ENCODE data around the gene BPIFB3.

Gene BPIFB3, protein sequence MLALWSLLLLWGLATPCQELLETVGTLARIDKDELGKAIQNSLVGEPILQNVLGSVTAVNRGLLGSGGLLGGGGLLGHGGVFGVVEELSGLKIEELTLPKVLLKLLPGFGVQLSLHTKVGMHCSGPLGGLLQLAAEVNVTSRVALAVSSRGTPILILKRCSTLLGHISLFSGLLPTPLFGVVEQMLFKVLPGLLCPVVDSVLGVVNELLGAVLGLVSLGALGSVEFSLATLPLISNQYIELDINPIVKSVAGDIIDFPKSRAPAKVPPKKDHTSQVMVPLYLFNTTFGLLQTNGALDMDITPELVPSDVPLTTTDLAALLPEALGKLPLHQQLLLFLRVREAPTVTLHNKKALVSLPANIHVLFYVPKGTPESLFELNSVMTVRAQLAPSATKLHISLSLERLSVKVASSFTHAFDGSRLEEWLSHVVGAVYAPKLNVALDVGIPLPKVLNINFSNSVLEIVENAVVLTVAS

DNA sequence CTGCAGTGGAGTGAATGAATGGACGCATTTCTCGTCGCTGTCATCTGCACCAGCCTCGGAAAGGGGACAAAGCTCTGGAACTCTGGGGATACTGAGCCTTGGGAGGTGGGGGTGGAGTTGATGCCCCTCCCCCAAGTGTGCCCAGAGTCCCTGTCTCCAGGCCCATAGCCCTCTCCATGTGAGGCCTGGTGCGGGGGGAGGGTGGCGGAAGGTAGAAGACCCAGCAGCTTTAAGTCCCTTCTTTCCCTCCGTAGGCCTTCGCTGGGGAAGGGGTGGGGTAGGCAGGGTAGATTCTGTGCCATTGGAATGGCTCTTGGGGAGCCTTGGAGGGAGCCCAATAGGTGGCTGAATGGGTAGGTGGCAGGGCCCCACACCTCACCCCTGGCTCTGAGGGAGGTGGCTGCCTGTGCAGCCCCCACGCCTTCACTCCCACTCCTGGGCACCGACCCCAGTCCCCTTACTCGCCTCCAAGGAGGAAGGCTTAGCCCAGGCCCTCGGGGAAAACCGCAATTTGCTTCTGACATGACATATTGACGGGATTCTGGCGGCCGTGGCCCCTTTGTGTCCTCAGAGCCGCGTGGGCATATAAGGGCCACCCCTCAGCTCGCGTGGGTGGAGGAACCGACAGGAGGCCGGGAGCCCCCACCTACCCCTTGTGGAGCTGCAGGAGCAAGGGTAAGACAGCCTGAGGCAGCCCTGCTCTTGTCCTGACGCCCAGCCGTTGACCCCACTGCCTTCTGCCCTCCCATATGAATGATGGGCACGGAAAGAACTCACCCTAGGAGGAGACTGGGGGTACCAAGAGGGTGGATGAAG lies at the start of gene BPIFB3:
BPIFB3 (plus strand) TSS at position 613 of the 816 bp plus-strand sequence. CDS start 1,533 bp downstream, outside the sequence.
- no peaks in the 10 kb centered on the region for H3K36me3 Mint-ChIP-seq (ENCODE audit: low read depth)
- no peaks in the 10 kb centered on the region for H3K4me1 Mint-ChIP-seq (ENCODE audit: low read depth)
- no peak within 1 kb of the TSS for H3K27ac Mint-ChIP-seq
- H3K27me3 Mint-ChIP-seq: no peaks in the 10 kb centered on the region
- no peak within 1 kb of the TSS for H3K4me3 Mint-ChIP-seq
- no peak for DNase-seq
- H3K9me3 Mint-ChIP-seq: no peaks in the 10 kb centered on the region

DNA sequence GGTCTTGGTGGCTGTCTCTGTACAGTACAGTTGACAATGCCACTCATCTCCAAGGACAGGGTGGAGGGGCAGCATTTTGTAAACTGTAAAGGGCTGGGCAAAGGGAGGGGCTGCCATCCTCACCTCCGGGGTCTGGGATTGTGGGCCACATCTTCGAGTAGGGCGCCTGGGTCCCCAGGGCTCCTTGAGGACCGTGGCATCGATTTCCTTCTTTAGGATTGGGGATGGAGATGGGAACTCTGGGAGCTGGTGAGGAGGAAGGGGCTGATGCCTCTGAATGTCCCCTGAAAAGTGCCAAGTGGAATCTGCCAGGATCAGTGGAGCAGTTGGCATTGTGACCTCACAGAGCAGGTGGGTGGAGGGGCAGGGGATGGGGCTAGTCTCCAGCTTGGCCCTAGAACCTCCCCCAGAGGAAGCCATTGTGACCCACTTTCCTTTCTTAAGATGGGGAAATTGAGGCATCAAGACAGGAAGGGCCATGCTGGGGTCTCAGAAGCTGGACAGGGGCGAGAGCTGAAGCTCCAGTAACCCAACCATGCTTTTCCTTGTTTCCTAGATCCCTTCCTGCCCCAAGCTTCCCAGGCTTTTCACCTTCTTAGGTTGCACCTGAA lies 49.5 kb upstream of the BPIFB3 start, which contains the start of gene SUN5:
SUN5 (minus strand) TSS at position 293 of the 611 bp plus-strand sequence; CDS start at position 200, 93 bp downstream.
- DNase-seq: no peak
- Mint-ChIP-seq H3K4me3 (no peak within 1 kb of the TSS), H3K27me3 (no peaks in the 10 kb centered on the region), H3K9me3 (peaks cover 3% of the 10 kb centered on the region), H3K36me3 (ENCODE audit: low read depth) (no peaks in the 10 kb centered on the region), H3K27ac (no peak within 1 kb of the TSS), H3K4me1 (ENCODE audit: low read depth) (peaks cover 20% of the 10 kb centered on the region)

DNA sequence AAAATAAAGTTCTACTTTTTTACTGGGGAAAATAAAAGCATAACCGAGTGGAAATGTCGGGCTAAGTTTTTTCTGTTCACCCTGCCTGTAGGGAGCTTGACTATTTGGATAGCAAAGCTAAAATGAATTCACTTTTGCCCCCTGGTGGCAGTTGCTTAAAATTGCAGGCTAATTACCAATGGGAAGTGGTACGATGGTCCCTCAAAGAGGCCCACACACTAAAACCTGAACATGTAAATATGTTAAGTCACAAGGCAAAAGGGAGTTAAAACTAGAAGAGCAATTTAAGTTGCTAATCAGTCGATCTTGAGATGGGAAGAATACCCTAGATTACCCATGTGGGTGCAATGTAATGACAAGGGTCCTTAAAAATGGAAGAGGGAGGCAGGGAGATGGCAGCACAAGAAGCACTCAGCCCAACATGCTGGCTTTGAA lies 48.6 kb upstream of the BPIFB3 start:
- H3K4me3 Mint-ChIP-seq: no peak overlapping the region
- H3K9me3 Mint-ChIP-seq: peaks cover 3% of the 10 kb centered on the region
- no peaks in the 10 kb centered on the region for H3K36me3 Mint-ChIP-seq (ENCODE audit: low read depth)
- DNase-seq: no peak
- no peak overlapping the region for H3K27ac Mint-ChIP-seq
- H3K27me3 Mint-ChIP-seq: no peaks in the 10 kb centered on the region
- peaks cover 20% of the 10 kb centered on the region for H3K4me1 Mint-ChIP-seq (ENCODE audit: low read depth)

DNA sequence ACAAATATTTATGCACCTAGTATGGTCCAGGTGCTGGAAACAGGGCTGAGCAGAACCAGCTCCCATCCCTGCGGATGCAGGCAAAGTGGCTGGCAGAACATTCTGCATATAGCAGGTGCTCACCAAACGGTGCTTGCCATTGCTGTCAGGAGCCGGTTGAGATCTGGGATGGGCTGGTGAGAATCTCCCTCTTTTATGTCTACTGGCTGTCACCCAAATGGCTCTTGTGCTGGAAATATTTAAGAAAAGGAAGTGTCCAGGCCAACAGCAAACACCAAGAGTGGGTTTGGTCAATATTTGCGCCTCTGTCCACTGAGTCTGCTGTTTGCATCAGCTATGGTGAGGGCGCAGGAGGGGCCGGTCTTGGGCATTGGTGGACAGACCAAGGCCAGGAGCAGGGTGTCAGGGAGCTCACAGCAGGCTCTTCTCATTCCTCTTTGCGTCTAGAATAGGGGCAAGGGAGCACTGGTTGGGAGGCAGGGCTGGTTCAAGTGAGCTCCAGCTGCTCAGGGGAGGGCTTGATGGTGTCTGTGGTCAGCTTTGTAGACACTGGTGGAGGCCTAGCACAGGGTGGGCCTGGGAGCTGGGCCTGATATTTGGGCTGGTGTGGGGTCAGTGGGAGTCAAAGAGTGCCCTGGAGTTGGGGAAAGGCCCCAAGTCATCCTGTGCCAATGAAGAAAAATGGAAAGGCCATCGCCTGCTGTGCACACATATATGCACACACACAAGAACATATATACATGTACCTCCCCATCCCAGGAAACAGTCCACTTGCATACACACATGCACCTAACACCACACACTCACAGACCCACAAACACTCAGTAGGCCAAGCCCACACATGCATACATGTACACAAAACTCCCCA lies 47.6 kb upstream of the BPIFB3 start:
- peaks cover 3% of the 10 kb centered on the region for H3K9me3 Mint-ChIP-seq
- peaks cover 16% of the 10 kb centered on the region for H3K4me1 Mint-ChIP-seq (ENCODE audit: low read depth)
- H3K36me3 Mint-ChIP-seq (ENCODE audit: low read depth): no peaks in the 10 kb centered on the region
- no peak for DNase-seq
- H3K27ac Mint-ChIP-seq: no peak overlapping the region
- H3K4me3 Mint-ChIP-seq: no peak overlapping the region
- no peaks in the 10 kb centered on the region for H3K27me3 Mint-ChIP-seq

DNA sequence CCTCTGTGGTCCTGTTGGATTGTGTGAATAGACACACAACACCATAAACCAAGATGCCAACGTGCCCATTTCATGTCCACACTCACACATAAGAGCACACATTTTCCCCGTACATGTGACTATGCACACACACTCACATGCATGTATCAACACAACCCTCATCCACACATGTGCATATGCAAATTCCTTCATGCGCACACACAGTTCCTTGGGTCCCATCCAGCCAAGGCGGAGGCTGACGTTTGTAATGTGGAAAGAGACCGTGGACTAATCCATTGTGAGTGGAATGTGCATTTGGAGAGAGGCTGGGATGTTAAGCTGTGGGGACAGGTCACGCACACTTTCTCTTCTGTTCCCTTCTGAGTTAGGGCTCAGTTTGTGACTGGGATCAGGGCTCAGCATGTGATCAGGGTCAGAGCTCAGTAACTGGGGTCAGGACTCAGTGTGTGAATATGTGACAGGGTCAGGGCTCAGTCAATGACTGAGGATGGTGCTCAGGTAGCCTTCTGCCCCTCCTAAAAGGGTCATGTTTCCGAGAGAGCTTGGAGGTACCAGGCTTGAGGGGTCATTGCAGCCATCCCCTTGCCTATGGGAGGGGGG lies 46.8 kb upstream of the BPIFB3 start:
- DNase-seq: no peak
- Mint-ChIP-seq H3K27me3 (no peaks in the 10 kb centered on the region), H3K27ac (no peak overlapping the region), H3K4me1 (ENCODE audit: low read depth) (peaks cover 13% of the 10 kb centered on the region), H3K36me3 (ENCODE audit: low read depth) (no peaks in the 10 kb centered on the region), H3K9me3 (peaks cover 3% of the 10 kb centered on the region), H3K4me3 (no peak overlapping the region)

DNA sequence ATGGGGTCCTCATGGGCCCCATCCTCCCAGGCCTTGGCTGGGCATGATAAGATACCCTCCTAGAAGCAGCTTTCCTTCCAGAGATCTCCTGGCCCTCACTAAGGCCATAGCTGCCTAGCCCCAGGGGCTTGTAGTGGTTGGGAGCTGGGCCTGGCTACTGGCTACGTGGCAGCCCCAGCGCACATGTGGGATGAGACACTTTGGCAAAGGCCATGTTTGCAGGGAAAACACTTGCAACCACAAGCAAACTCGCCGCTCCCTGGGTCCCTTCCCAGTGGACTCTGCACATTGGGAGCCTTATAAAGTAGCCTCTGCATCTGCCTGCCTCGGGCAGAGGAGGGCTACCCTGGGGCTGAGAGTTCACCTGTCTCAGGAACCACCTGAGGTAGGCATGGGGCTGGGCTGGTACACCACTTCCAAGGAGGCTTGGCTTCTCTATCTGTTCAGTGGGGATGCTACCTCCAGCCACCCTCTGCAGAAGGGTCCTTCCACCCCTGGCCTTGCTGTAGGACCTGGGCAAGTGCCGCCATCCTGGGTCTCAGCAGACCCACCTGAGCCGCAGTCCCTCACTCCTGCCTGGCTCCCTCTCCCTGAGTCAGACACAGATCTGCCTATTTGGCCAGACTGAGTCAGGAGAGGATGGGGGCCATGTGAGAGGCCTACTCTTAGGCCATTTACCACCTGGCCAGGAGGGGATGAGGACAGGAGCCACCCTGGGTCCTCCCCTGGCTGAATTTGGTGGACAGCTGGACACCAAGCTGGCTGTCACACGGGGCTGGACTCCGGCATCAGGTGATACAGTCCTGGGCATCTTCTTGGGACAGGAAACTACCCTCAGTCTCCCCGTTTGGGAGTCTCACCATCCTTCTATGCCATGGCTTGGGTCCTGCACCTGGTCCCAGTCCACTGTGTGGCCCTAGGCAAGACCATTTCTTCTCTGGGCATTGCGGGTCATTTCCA lies 46.0 kb upstream of the BPIFB3 start, which contains the start of gene BPIFB2:
BPIFB2 (plus strand) TSS at position 329 of the 960 bp plus-strand sequence. CDS start 871 bp downstream, outside the sequence.
- H3K4me3 Mint-ChIP-seq: no peak within 1 kb of the TSS
- no peaks in the 10 kb centered on the region for H3K27me3 Mint-ChIP-seq
- H3K36me3 Mint-ChIP-seq (ENCODE audit: low read depth): no peaks in the 10 kb centered on the region
- H3K9me3 Mint-ChIP-seq: peaks cover 3% of the 10 kb centered on the region
- no peak for DNase-seq
- H3K4me1 Mint-ChIP-seq (ENCODE audit: low read depth): peaks cover 8% of the 10 kb centered on the region
- no peak within 1 kb of the TSS for H3K27ac Mint-ChIP-seq

DNA sequence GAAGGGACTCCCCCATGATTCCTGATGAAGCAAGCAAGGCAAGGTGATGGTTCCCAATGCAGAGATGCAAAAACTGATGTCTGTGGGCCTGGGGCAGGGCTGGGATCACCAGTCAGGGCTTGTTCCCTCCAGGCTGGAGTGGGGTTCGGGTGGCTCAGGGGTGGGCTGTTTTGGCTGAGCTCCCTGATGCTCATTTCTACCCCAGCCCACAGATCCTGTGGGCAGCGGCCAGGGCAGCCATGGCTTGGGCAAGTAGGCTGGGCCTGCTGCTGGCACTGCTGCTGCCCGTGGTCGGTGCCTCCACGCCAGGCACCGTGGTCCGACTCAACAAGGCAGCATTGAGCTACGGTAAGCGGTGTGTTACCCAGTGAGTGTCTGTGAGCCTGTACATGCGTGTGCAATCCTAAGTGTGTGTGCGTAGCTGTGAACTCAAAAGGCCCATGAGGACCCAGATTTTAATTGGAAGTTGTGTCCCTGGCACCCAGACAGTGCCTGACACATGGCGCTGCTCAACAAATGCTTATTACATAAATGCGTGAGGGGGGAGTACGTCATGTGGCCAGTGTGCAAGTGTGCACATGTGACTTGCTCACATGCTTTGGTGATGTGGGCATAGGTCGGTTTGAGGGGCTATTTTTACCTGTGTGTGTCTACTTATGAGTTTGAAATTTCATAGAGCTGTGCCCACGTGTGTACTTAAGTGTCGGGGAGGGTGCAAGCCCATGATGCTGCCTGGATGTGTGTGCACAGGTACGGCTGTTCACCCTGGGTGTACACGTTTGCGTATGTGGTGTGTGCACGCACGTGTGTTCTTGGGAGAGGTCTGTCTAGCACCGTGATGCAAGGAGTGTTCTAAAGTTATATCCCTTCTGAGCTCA lies 45.1 kb upstream of the BPIFB3 start:
- Mint-ChIP-seq H3K4me1 (ENCODE audit: low read depth) (peaks cover 8% of the 10 kb centered on the region), H3K4me3 (no peak overlapping the region), H3K27ac (no peak overlapping the region), H3K36me3 (ENCODE audit: low read depth) (no peaks in the 10 kb centered on the region), H3K9me3 (peaks cover 3% of the 10 kb centered on the region), H3K27me3 (no peaks in the 10 kb centered on the region)
- DNase-seq: no peak

DNA sequence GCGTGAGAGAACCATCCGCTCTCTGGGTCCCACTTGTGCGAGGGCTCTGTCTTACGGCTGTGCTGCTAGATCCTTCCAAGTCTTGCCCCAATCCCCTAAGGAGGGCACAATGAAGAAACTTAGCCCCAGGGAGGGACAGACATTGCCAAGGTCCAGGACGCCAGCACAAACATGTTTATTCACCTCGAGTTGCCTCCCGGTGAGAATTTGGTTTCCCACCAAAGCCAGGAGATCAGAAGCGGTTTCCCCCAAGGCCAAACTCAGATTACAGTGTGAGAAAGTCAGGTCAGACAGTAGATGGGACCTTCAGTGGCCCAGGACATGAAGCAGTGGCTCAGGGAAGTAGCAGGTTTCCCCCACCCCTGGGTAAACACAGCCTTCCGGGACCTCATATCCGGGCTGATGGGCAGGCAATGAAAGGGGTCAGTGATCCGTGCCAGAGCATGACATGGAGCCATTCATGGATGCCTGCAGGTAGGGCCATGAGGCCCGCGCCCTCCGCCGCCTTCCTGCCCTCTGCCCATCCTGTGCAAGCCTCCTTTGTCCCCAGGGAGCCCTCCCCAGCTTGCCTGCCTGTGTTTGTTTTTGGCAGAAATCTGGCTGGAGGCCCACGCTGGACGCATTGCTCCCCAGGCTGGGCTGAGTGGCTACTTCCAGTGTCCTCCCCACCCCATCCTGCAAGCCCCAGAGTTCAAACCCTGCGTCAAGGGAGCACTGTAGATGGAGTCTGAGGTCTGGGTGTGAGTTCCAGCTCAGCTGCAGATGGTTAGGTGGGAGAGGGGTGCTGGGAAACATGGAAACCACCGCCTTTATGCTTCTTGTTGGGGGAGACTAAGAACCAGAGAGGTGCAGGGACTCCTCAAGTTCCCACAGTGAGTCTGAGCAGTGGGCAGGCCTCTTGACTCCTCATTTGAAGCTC lies 44.2 kb upstream of the BPIFB3 start:
- DNase-seq: no peak
- Mint-ChIP-seq H3K27me3 (no peaks in the 10 kb centered on the region), H3K4me1 (ENCODE audit: low read depth) (peaks cover 6% of the 10 kb centered on the region), H3K9me3 (peaks cover 3% of the 10 kb centered on the region), H3K4me3 (no peak overlapping the region), H3K36me3 (ENCODE audit: low read depth) (no peaks in the 10 kb centered on the region), H3K27ac (no peak overlapping the region)

DNA sequence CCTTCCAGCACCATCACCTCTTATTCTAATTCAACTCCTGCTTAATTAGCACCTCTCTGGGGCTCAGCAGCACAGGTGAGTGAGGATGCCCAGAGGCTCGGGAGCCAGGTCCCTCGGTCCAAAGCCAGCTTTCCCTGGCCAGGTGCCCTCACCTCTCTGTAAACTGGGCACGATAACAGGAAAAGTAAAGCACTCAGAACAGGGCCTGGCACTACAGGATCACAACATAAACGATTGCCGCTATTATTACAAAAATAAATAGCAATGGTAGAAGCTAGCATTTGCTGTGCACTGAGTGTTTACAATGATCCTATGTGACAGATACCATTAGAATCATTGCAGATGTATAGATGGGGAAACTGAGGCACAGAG lies 43.6 kb upstream of the BPIFB3 start:
- H3K4me3 Mint-ChIP-seq: no peak overlapping the region
- H3K36me3 Mint-ChIP-seq (ENCODE audit: low read depth): no peaks in the 10 kb centered on the region
- H3K4me1 Mint-ChIP-seq (ENCODE audit: low read depth): peaks cover 3% of the 10 kb centered on the region
- DNase-seq: no peak
- no peak overlapping the region for H3K27ac Mint-ChIP-seq
- peaks cover 2% of the 10 kb centered on the region for H3K9me3 Mint-ChIP-seq
- H3K27me3 Mint-ChIP-seq: no peaks in the 10 kb centered on the region

DNA sequence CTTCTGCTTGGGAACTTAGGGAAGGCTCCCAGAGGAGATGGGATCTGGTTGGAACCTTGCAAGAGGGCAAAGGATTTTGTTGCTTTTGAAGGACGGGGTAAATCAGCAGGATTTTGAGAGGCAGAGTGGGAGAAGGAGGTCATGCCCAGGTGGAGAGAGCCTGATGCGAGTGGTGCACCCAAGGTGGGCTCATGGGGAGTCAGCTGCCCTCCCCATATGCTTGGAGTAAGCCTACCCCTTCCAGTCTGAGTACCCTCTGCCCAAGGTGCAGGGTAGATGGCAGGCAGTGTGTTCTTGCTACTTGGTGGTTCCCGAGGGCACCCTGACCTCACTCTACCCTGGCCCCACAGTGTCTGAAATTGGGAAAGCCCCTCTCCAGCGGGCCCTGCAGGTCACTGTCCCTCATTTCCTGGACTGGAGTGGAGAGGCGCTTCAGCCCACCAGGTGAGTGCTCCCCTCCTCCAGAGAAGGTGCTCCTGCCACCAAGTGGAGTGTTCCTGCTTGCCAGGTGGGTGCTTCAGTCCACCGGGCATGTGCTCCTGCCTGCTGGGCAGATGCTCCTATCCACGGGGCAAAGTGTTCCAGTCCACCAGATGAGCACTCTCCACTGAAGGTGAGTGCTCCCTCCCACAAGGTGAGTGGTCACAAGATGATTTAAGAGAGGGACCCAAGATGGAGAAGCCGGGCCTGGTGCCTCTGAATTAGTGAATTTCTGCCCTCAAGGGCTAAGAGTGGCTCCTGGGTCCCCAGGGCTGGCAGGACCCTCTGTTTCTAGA lies 42.8 kb upstream of the BPIFB3 start:
- no peak overlapping the region for H3K27ac Mint-ChIP-seq
- H3K36me3 Mint-ChIP-seq (ENCODE audit: low read depth): no peaks in the 10 kb centered on the region
- H3K9me3 Mint-ChIP-seq: no peaks in the 10 kb centered on the region
- no peaks in the 10 kb centered on the region for H3K27me3 Mint-ChIP-seq
- no peaks in the 10 kb centered on the region for H3K4me1 Mint-ChIP-seq (ENCODE audit: low read depth)
- no peak for DNase-seq
- H3K4me3 Mint-ChIP-seq: no peak overlapping the region

Measured in activated T-cell treated with anti-CD3 and anti-CD28 coated beads, Interleukin-2, amount 50 U/mL, for 24 hours (primary cell).